ENCODE results near the gene OBSCN.

- no peak for TF ChIP-seq POLR2A (IDR thresholded peaks at IDR 0.05)
- TF ChIP-seq, protein P1, sequence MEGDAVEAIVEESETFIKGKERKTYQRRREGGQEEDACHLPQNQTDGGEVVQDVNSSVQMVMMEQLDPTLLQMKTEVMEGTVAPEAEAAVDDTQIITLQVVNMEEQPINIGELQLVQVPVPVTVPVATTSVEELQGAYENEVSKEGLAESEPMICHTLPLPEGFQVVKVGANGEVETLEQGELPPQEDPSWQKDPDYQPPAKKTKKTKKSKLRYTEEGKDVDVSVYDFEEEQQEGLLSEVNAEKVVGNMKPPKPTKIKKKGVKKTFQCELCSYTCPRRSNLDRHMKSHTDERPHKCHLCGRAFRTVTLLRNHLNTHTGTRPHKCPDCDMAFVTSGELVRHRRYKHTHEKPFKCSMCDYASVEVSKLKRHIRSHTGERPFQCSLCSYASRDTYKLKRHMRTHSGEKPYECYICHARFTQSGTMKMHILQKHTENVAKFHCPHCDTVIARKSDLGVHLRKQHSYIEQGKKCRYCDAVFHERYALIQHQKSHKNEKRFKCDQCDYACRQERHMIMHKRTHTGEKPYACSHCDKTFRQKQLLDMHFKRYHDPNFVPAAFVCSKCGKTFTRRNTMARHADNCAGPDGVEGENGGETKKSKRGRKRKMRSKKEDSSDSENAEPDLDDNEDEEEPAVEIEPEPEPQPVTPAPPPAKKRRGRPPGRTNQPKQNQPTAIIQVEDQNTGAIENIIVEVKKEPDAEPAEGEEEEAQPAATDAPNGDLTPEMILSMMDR (IDR thresholded peaks at IDR 0.05): no peak
These were observed 74.6 kb downstream of the OBSCN start for GRCh38 chr1:228282329-228283042.
